Germinal center (tissue), 1 donor: ENCODE results near the gene TRIM17.

Experiments used
- DNase-seq: peaks from one replicate; pipeline ENCODE4 v3.0.0; 2012; ENCODE audit warnings: mixed read lengths, low spot score

TRIM17 gene

GRCh38 chr1:228416217-228416933 is at the start of gene TRIM17:
Gene TRIM17, minus strand, starts transcription at chr1:228416861. Its CDS starts 1,789 bp downstream, at chr1:228415072.
- peak; percentile 36 for DNase-seq

GRCh38 chr1:228465571-228466146 is 49.0 kb upstream of the TRIM17 start:
- DNase-seq, result no peak

DNA sequence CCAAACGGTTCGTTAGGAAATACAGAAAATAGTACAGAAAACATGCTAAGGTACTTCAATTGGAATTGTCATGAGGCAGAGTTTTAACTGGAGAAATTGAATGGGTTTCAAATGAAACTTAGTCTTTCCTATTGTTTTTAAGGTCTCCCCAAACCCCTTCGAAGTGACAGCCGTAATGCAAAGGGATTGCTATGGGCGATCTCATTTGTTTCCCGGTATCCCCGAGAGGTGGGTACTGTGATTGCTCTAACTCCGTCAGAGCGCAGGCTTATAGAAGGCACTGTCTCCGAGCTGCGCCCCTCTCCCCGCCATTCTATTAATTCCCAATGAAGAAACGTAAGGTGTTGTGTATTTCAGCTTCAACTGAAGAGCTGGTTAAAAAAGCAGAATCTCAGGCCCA is 48.5 kb upstream of the TRIM17 start:
- no peak for DNase-seq

DNA sequence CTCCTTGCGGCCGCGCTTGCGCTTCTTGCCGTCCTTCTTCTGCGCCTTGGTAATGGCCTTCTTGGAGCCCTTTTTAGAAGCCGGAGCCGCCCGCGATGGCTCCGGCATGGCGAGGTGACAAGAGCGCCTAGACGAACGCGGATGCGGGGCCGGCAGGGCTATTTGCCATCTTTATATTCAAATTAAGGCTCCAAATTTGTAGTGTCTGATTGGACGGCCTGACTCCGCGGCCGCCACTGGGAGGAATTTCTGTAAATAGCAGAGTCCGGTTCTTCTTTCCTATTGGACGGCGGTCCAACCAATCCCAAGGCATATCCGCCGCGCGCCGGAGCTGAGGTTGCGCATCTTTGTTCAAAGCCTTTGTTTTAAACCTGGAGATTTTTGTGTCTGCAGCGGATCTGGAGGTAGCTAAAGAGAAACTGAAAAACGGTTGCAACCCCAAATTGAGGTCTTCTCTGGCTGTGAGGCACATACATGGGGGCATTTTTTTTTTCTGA is 47.9 kb upstream of the TRIM17 start:
- DNase-seq, result peak; percentile 90

DNA sequence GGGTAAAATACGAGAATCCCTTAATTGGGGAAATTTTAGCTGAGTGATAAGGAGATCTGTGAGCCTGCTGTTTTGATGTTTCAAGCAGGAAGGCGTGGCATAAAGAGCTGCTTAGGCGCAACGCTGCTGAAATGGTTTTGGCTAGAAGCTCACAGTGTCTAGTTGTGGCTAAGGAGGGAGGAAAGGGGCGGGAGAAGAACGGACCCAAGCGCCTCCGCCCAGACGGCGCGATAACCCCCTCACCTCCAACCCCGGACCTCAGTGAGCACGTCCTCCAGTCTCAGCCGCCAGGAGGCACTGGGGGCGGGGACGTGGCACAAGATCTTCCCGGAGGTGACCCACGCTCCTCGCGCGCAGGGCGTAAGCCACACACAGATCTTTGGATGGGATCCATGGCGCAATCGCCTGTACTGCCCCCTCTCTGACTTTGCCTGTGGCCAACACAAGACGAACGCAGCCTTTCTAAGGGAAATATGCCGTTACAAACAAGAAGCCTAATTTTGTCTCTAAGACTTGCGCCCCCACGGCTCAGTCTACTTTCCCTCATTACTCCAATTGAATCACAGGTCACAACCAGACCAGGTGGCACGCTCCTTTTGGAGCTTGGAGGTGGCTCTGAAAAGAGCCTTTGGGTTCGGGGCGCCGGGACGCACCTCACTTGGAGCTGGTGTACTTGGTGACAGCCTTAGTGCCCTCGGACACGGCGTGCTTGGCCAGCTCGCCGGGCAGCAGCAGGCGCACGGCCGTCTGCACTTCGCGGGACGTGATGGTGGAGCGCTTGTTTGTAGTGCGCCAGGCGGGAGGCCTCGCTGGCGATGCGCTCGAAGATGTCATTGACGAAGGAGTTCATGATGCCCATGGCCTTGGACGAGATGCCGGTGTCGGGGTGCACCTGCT is 47.1 kb upstream of the TRIM17 start:
- DNase-seq, result peak; percentile 55

DNA sequence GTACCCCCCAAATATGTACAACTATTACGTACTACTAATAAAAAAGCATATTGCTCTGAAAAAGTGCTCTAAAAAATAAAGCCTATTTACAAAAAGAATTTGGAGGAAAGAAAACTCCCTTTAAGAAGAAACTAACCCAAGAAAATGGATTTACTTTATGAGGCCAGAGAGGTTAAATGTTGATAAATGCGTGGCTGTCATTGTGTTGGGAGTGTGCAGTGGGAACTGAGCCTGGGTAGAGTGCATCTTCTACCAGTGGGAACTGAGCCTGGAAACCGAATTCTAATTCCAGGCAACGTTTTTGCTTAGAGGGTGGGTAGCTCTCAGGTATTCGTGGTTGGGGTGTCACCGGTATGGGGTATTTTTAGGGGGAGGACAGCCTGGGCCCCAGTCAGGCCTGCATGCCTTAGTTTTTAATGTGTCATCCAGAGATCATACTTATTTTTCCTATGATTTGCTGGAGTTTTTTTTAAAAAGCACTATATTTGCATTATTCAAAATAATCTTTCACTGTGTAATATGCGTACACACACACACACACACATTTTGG is 46.4 kb upstream of the TRIM17 start:
- no peak for DNase-seq

GRCh38 chr1:228462560-228462959 is 45.9 kb upstream of the TRIM17 start:
- DNase-seq, result no peak

- no peak for DNase-seq
These were observed 44.2 kb upstream of the TRIM17 start for GRCh38 chr1:228460821-228461220.

DNA sequence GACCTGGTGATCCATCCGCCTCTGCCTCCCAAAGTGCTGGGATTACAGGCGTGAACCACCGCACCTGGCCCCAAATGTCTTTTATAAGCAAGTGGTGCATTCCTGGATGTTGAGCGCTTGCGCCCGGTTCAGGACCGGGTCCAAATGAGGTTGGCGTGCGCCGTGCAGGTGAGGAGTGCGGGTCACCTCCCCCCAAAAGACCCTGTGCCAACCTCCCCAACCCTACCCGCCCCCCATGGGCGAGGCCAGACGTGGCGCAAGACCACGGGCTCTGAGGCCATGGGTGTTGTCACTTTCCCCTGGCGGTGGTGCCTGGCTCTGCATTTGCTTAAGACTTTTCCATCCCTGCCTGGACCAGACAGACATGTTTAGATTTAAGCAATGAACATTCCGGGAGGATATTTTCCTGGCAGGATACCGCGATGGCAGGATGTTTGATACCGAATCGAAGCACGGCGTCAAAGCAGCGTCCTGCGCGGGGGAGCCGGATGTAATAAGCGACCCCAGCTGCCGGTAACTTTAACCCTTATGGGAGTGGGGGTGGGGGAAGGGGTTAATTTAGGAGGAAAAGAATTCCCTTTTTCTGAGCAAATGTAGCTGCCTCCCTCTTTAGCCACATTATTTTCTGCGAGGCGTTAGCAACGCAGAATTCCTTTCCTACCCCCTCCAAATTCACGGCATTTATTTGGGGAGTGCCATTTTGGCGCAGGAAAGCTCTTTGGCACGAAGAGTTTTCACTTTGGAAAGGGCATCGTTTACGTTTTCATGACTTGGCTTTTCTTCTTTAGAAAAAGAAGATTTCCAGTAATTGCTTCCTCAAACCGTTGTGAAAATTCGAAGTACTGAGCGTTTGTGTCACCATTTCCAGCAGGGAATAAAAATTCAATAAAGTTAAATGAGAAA is 42.7 kb upstream of the TRIM17 start:
- peak; percentile 57 for DNase-seq

GRCh38 chr1:228457396-228458176 is 40.9 kb upstream of the TRIM17 start:
- peak; percentile 94 for DNase-seq

- DNase-seq, result peak; percentile 14
These were observed 40.3 kb upstream of the TRIM17 start for GRCh38 chr1:228457017-228457395.

- DNase-seq, result no peak
These were observed 39.8 kb upstream of the TRIM17 start for GRCh38 chr1:228456252-228457016.

DNA sequence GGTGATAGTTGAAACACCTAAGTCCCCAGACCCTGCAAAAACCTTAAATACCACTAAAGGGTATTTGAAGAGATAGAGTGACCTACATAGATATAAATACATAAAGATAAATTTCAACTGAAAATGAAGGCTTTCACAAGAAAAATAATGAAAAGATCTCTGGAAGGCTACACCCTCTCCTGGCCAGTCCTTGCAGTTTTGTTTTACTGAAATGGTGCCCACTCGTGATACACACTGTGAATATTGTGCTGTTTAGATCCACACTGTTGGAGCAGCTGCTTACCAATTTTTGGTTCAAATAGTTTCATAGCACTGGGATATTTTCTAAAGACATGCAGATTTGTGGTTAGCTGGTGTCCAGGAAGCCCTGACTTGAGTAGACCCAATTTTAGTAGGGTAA is 39.1 kb upstream of the TRIM17 start:
- DNase-seq, result no peak

GRCh38 chr1:228454238-228454637 is 37.6 kb upstream of the TRIM17 start:
- no peak for DNase-seq

DNA sequence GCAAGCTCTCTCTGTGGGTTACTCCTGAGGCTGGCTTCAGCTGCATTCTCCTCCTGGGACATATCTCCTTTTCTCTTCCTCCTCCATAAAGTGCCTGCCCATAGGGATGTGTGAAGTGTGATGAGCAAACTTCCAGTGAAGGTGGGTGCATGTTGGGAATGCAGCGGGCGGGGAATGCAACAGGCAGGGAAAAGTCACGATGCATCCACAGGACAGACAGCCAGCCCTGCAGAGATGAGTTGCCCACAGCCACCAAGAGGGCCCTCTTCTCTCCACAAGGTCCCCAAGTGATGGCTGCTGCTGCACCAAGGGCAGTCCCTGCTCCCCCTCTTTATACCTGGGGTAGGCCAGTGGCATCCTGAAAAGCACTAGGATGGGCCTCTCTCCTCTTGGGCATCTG is 37.0 kb upstream of the TRIM17 start:
- no peak for DNase-seq

DNA sequence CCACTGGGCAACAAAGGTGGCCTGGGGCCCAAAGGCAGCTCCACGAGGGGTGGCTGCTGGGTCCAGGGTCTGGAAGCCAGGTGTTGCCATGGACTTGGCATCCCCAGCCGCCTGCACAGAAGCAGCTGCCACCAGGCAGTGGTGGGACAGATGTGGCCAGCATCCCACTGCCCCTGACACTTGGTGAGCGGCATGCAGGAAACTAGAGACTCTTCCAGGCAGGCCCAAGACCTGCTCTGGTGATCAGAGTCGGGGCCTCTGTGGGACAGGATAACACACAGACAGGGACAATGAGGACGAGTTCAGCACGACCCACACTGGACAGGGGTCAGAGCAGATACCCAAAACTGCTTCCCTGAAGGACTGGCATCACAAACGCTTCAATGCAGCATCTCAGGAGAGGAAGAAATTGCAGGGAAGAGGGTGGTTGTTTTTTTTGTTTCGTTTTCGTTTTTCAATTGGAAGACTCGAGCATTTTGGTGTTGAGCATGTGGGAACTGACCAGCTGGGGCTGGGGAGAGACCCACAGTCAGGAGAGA is 36.4 kb upstream of the TRIM17 start:
- no peak for DNase-seq

- no peak for DNase-seq
These were observed 35.7 kb upstream of the TRIM17 start for GRCh38 chr1:228452194-228453021.

DNA sequence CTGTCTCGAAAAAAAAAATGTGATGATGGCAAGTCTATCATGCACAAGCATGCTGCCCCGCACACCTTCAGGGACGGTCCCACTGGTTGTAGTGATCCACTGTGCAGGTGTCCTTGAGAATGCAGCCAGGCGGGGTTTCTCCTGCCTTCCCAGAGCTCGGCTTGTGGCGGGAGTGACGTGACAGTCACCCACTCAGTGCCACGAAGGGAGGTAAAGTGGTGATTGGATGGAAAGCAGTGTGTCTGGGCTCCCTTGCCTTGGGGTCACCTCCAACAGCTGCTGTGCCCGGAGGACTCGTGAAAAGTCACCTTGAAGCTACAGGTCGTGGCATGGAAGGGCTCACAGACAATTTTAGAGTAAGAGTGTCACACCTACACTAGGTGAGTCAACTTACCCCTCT is 33.5 kb upstream of the TRIM17 start:
- DNase-seq, result no peak

DNA sequence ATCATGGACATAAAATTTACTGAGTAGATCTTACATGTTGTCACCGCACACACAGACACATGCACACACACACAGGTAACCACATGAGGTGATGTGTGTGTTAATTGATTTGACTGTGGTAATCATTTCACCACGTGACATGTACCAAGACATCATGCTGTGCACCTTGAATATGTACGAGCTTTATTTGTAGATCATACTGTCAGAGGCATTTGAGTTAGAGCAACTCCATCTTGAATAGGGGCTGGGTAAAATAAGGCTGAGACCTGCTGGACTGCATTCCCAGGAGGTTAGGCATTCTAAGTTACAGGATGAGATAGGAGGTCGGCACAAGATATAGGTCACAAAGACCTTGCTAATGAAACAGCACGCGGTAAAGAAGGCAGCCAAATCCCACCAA is 31.7 kb upstream of the TRIM17 start:
- no peak for DNase-seq
